ENCODE results near the gene MYO9B.

MYO9B gene

DNA sequence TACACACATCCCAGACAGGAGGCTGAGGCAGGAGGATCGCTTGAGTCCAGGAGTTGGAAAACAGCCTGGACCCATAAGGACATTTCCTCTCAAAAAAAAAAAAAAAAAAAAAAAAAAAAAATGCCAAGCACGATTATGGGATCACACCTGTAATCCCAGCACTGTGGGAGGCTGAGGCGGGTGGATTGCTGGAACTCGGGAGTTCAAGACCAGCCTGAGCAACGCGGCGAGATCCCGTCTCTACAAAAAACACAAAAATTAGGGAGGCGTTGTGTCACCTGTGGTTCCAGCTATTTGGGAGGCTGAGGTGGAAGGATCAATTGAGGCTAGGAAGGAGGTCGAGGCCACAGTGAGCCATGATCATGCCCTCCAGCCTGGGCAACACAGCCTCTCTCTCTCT lies 149.5 kb downstream of the MYO9B start:
- DNase-seq (ENCODE audit: extremely low read depth, low read depth): no peak
- TF ChIP-seq, protein P1, sequence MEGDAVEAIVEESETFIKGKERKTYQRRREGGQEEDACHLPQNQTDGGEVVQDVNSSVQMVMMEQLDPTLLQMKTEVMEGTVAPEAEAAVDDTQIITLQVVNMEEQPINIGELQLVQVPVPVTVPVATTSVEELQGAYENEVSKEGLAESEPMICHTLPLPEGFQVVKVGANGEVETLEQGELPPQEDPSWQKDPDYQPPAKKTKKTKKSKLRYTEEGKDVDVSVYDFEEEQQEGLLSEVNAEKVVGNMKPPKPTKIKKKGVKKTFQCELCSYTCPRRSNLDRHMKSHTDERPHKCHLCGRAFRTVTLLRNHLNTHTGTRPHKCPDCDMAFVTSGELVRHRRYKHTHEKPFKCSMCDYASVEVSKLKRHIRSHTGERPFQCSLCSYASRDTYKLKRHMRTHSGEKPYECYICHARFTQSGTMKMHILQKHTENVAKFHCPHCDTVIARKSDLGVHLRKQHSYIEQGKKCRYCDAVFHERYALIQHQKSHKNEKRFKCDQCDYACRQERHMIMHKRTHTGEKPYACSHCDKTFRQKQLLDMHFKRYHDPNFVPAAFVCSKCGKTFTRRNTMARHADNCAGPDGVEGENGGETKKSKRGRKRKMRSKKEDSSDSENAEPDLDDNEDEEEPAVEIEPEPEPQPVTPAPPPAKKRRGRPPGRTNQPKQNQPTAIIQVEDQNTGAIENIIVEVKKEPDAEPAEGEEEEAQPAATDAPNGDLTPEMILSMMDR (IDR thresholded peaks at IDR 0.05; ENCODE audit: low read depth, low read length, missing control alignments): no peak
- H3K4me3 ChIP-seq (replicated peaks; ENCODE audit: low read depth, low read length): no peak overlapping the region

DNA sequence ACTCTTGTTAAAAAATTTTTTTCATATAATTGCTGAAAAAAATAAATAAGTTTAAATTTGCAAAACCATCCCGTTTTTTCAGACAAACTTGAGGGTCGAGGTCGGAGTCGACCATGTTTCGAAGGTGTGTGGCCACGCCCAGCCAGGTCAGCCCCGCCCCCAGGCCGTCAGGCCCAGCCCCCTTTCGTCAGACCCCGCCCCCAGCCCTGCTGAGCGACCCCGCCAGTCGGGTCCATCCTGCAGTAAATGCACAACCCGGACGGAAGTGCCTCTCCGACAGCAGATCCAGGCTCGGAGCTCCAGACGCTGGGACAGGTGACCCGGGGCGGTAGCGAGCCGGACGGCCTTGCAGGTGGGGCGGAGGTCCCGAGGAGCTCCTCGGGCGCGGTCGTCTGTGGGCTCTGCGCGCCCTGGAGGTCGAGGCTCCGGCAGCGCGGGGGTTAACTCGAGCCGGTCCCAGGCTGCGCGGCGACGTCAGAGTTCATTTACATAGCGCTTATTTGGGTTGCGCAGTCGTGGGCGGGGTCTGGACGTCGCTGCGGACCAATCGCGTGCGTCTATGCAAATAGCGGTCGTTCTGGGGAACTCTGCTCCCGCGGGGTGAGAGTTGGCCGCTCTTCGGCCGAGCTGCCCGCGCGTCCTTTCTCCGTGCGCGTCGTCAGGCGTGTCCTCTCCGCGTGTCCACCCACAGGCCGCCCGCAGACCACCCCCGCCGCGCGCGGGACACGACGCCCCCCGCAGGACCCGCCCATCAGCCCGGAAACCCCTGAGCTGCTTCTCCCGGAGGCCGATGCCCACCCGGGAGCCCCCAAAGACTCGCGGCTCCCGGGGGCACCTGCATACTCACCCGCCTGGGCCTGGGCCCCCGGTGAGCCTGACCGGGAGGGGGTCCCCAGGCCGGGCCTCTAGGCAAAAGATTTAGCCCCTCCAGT lies 150.7 kb downstream of the MYO9B start, which contains the start of gene OCEL1:
Gene OCEL1 (plus strand): TSS at position 225 of the 932 bp plus-strand sequence. CDS start 22 bp downstream, at position 247.
- TF ChIP-seq, protein P1 (IDR thresholded peaks at IDR 0.05; ENCODE audit: low read depth, low read length, missing control alignments): no peak
- peak within 1 kb of the TSS; percentile 58 for H3K4me3 ChIP-seq (replicated peaks; ENCODE audit: low read depth, low read length)
- DNase-seq (ENCODE audit: extremely low read depth, low read depth): peak; percentile 93

DNA sequence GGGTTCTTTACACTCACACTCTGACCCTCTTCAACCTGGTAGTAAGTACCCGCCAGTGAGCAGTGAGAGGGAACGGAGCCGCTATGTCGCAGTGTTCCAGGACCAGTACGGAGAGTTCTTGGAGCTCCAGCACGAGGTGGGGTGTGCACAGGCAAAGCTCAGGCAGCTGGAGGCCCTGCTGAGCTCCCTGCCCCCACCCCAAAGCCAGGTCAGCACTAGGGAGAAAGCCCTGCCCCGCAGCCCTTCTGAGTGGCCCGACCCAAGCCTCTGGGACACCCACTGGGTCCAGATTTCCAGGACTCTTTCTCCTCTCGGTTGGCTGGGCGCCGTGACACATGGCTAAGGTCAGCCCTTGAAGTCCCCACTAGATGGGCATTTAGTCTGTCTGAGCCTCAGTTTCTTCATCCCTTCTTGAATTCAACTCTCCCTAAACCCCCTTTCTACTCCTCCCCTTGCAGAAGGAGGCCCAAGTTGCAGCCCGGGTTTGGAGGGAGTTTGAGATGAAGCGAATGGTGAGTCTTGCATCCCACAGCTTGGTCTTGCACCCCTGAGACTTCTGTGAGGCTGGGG lies 152.3 kb downstream of the MYO9B start:
- TF ChIP-seq, protein P1 (IDR thresholded peaks at IDR 0.05; ENCODE audit: low read depth, low read length, missing control alignments): no peak
- H3K4me3 ChIP-seq (replicated peaks; ENCODE audit: low read depth, low read length): no peak overlapping the region

DNA sequence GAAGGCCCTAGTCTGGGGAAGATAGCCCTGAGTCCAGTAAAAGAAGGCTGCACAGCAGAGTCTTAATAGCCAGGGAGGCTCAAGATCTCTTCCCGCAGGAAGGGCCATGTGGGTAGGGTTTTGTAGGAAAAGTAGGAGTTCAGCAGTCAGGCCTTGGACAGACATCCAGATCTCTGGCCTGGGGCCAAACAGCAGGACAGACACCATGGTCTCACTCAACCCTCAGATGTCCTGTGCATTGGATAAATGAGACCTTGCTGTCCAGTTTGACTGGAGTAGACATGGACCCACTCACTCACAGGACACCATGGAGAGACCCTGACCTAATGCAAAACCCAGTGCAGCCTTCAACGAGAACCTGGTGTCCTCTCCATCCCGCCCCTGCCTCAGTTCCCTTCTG lies 154.3 kb downstream of the MYO9B start:
- TF ChIP-seq, protein P1 (IDR thresholded peaks at IDR 0.05; ENCODE audit: low read depth, low read length, missing control alignments): no peak
- DNase-seq (ENCODE audit: extremely low read depth, low read depth): no peak
- H3K4me3 ChIP-seq (replicated peaks; ENCODE audit: low read depth, low read length): no peak overlapping the region

More for the DNA sequence above, 152.3 kb downstream of the MYO9B start:
- DNase-seq (ENCODE audit: extremely low read depth, low read depth): no peak

DNA sequence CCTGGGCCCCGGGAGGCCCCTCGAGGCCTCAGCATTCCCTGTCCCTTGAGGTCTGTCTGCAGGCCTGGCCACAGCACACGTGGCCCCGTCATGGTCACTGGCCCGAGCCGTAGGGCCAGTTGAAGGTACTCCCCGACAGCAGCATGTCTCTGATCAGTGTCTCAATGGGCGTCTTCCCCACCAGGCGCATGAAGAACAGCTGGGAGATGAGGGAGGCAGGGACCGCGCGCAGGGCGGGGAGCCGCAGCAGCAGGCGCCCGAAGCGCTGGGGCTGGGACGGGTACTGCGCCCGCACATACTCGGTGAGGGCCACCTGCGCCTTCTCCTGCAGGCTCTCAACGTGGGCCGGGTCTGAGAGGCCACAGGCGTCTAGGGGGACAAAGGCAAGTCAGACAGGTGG lies 156.7 kb downstream of the MYO9B start:
- no peak overlapping the region for H3K4me3 ChIP-seq (replicated peaks; ENCODE audit: low read depth, low read length)
- TF ChIP-seq, protein P1 (IDR thresholded peaks at IDR 0.05; ENCODE audit: low read depth, low read length, missing control alignments): no peak
- DNase-seq (ENCODE audit: extremely low read depth, low read depth): no peak

DNA sequence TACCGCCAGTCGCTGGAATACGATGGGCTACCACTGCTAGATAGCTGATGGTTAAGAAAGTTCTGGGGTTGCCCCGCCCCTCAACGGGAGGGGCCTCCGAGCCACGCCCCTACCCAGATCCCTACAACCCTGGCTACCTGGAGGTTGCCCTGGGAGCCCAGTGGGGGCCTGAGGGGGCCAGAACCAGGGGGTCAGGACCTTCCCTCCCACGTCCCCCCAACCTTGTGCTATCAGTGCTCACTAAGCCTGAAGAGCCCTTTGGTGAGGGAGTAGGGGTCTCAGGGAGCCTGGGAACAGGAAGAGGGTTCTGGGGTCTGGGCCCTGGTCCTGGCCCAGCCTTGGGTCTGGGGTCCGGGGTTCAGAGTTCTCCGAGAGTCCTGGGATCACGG lies 159.3 kb downstream of the MYO9B start:
- DNase-seq (ENCODE audit: extremely low read depth, low read depth): no peak
- peak overlapping the region; percentile 82 for H3K4me3 ChIP-seq (replicated peaks; ENCODE audit: low read depth, low read length)
- TF ChIP-seq, protein P1 (IDR thresholded peaks at IDR 0.05; ENCODE audit: low read depth, low read length, missing control alignments): no peak
